Peyer's patch (tissue), 4 donors: Measurements from ENCODE around the gene TEF. TPM values are rescaled to one million over a fixed set of nuclear protein-coding genes. Genes with fewer than 3 reads are reported as not detected.

Source experiments
- DNase-seq, 3 donors: peaks; one replicate each; pipeline ENCODE4 v3.0.0-alpha.2; 2017 to 2019
- H3K27ac ChIP-seq, 4 donors: fragments of 200-600 bp; sonication (generic); one replicate each; pipeline ENCODE4 v1.5.1; 2016 to 2019
- H3K27me3 ChIP-seq, 2 donors: fragments of 200-600 bp; sonication (generic); one replicate each; pipeline ENCODE4 v1.5.1; 2019
- H3K36me3 ChIP-seq, 3 donors: fragments of 200-600 bp; sonication (generic); one replicate each; pipeline ENCODE4 v1.5.1; 2016 to 2019
- H3K4me1 ChIP-seq, 4 donors: fragments of 200-600 bp; sonication (generic); one replicate each; pipeline ENCODE4 v1.5.1; 2016 to 2019
- H3K4me3 ChIP-seq, 4 donors: fragments of 200-600 bp; sonication (generic); 1 replicate in 3 of 4; 2 replicates in 1 of 4; pipeline ENCODE4 v1.5.1; 2016 to 2019; ENCODE audit warnings: mild to moderate bottlenecking in 1 of 4
- H3K9me3 ChIP-seq, 4 donors: fragments of 200-600 bp; sonication (generic); one replicate each; pipeline ENCODE4 v1.5.1; 2016 to 2019; ENCODE audit warnings: mild to moderate bottlenecking in 1 of 4
- POLR2A ChIP-seq, 2 donors: fragments of 450-650 bp; IDR thresholded peaks; one replicate each; pipeline ENCODE4 v1.5.1; 2017; ENCODE audit warnings: antibody characterized with exemption in 2 of 2, mild to moderate bottlenecking in 2 of 2, moderate library complexity in 2 of 2
- total RNA-seq, 4 donors: library from RNA; depleted of rRNA; stranded (reverse); fragments of >200 nt; gene quantifications; one replicate each; pipeline ENCODE4 v1.1.0, GENCODE V29; 2016
- TF ChIP-seq, protein P1 (sequence below), 6 experiments: fragments of 450-650 bp in 4 of 6; fragments of 200-600 bp in 2 of 6; sonication (generic) in 1 of 6; IDR thresholded peaks; one replicate each; pipeline ENCODE4 v1.5.1; 2017 to 2019; ENCODE audit warnings: antibody characterized with exemption in 6 of 6, mild to moderate bottlenecking in 3 of 6, moderate library complexity in 1 of 6

Gene TEF
- total RNA-seq, 4 donors from 2014 or later, result 6.6 to 42.2 (median 27.0) TPM

- peak overlapping the region; percentile 98 to 100 (median 99) for H3K27ac ChIP-seq
- peaks cover 0 to 23% (median 0%) of the 10 kb centered on the region in 3 donors for H3K36me3 ChIP-seq
- TF ChIP-seq, protein P1, sequence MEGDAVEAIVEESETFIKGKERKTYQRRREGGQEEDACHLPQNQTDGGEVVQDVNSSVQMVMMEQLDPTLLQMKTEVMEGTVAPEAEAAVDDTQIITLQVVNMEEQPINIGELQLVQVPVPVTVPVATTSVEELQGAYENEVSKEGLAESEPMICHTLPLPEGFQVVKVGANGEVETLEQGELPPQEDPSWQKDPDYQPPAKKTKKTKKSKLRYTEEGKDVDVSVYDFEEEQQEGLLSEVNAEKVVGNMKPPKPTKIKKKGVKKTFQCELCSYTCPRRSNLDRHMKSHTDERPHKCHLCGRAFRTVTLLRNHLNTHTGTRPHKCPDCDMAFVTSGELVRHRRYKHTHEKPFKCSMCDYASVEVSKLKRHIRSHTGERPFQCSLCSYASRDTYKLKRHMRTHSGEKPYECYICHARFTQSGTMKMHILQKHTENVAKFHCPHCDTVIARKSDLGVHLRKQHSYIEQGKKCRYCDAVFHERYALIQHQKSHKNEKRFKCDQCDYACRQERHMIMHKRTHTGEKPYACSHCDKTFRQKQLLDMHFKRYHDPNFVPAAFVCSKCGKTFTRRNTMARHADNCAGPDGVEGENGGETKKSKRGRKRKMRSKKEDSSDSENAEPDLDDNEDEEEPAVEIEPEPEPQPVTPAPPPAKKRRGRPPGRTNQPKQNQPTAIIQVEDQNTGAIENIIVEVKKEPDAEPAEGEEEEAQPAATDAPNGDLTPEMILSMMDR (IDR thresholded peaks at IDR 0.05), result no peak
- peak; percentile 44 to 63 for TF ChIP-seq POLR2A (IDR thresholded peaks at IDR 0.05)
- DNase-seq, result peak; percentile 56 to 96 (median 88)
- no peaks in the 10 kb centered on the region for H3K9me3 ChIP-seq
- peak overlapping the region; percentile 75 to 89 (median 84) for H3K4me3 ChIP-seq
- peaks cover 0 to 26% (median 4%) of the 10 kb centered on the region in 4 donors for H3K4me1 ChIP-seq
- H3K27me3 ChIP-seq, result no peaks in the 10 kb centered on the region
Measured at GRCh38 chr22:41444360-41445128, 62.8 kb downstream of the TEF start.

- Histone ChIP-seq H3K27me3 (no peaks in the 10 kb centered on the region), H3K4me1 (peaks cover 0 to 23% (median 4%) of the 10 kb centered on the region in 4 donors), H3K9me3 (no peaks in the 10 kb centered on the region), H3K4me3 (peak overlapping the region; percentile 75 to 89 (median 84)), H3K36me3 (peaks cover 0 to 20% (median 0%) of the 10 kb centered on the region in 3 donors), H3K27ac (peak overlapping the region; percentile 98 to 100 (median 99))
- TF ChIP-seq, protein P1 (IDR thresholded peaks at IDR 0.05), result no peak
- no peak for TF ChIP-seq POLR2A (IDR thresholded peaks at IDR 0.05)
- peak; percentile 36 to 59 (median 57) for DNase-seq
Measured at GRCh38 chr22:41445129-41446056, 63.7 kb downstream of the TEF start.

DNA sequence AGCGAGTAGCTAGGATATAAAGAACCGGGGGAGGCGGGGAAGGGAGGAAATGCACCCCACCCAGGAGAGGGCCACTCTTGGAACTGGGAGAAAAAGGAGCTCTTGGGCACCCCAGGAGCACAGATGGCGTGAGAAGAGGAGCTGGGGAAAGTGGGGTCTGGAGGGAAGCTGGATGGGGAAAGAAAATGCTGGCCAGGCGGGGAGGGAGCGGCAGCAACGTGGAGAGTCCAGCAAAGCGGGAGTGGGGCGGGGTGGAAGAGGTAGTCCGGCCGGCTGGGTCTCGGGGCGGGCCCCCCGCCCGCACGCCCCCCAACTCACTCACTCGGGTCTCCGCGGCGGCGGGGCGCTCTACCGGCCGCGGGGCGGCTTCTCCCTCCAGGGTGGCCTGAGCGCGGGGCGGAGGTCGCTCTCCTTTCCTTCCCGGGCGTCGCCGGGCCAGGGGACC is 64.3 kb downstream of the TEF start:
- H3K27ac ChIP-seq, result peak overlapping the region; percentile 98 to 100 (median 99)
- DNase-seq, result peak in 2 of 3 donors; percentile 63 to 70
- no peaks in the 10 kb centered on the region for H3K9me3 ChIP-seq
- peaks cover 0 to 18% (median 4%) of the 10 kb centered on the region in 4 donors for H3K4me1 ChIP-seq
- H3K36me3 ChIP-seq, result peaks cover 0 to 14% (median 0%) of the 10 kb centered on the region in 3 donors
- TF ChIP-seq POLR2A (IDR thresholded peaks at IDR 0.05), result no peak
- H3K4me3 ChIP-seq, result peak overlapping the region; percentile 75 to 89 (median 84)
- no peaks in the 10 kb centered on the region for H3K27me3 ChIP-seq

DNA sequence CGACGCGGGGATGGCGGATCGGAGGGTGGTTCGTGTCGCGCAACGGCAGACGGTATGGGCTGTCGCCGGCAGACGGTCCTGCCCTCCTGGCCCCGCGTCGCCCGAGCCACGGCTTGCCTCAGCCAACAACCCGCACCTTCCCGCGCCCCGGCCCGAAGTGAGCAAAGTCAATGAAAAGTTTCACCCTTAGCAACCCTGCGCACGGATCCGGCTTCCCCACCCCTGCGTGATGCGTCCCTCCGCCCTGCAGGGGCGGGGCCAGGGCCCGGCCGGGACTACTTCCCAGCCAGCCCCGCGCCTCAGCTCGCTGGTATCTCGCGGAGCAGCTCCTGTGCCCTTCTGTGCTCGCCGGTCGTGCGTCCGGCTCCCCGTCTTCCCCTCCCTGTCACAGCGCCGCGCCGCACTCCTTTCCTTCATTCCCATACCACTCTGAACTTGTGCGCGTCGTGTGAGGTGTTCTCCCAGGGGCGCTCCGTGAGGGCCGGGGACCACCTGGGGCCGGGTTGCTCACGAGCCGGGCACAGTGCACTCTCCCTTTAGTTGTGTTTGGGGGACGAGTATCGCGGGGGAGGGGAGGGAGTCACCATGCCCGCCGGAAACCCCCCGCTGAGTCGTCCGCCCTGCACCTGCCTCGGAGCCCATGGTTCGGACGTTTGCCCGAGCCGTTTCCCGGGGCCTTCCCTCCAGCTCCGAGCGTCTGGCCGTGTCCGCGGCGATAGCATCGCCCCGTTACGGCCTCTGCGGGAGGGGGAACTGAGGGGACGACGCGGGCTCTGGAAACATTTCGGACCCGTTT is 65.1 kb downstream of the TEF start, which contains the start of gene TOB2:
TSS of gene TOB2 (minus strand) at position 163 of the 796 bp plus-strand sequence. CDS start 9,456 bp downstream, outside the sequence.
- Histone ChIP-seq H3K27ac (peak within 1 kb of the TSS; percentile 98 to 100 (median 99)), H3K27me3 (no peaks in the 10 kb centered on the region), H3K4me3 (peak within 1 kb of the TSS; percentile 75 to 89 (median 84)), H3K9me3 (no peaks in the 10 kb centered on the region), H3K4me1 (peaks cover 0 to 16% (median 4%) of the 10 kb centered on the region in 4 donors), H3K36me3 (peaks cover 0 to 8% (median 0%) of the 10 kb centered on the region in 3 donors)
- TF ChIP-seq POLR2A (IDR thresholded peaks at IDR 0.05), result peak; percentile 99 to 100
- TF ChIP-seq, protein P1 (IDR thresholded peaks at IDR 0.05), result peak in 1 of 6 experiments; percentile 20
- DNase-seq, result peak; percentile 95 to 98 (median 97)

GRCh38 chr22:41447435-41448188 is 65.9 kb downstream of the TEF start:
- DNase-seq, result peak; percentile 56 to 83 (median 83)
- H3K9me3 ChIP-seq, result no peaks in the 10 kb centered on the region
- H3K27ac ChIP-seq, result peak overlapping the region; percentile 98 to 100 (median 99)
- H3K4me3 ChIP-seq, result peak overlapping the region; percentile 75 to 89 (median 84)
- peaks cover 0 to 12% (median 4%) of the 10 kb centered on the region in 4 donors for H3K4me1 ChIP-seq
- H3K36me3 ChIP-seq, result peaks cover 0 to 8% (median 0%) of the 10 kb centered on the region in 3 donors
- TF ChIP-seq POLR2A (IDR thresholded peaks at IDR 0.05), result peak in 1 of 2 donors; percentile 4
- TF ChIP-seq, protein P1 (IDR thresholded peaks at IDR 0.05), result no peak
- no peaks in the 10 kb centered on the region for H3K27me3 ChIP-seq
